ENCODE results near the gene CAMK2A. TPM values are rescaled to one million over a fixed set of nuclear protein-coding genes. Genes with fewer than 3 reads are reported as not detected.

The CAMK2A gene
- total and polyA plus RNA-seq, 4 donors: 0.31 to 2.7 (median 1.0) TPM

DNA sequence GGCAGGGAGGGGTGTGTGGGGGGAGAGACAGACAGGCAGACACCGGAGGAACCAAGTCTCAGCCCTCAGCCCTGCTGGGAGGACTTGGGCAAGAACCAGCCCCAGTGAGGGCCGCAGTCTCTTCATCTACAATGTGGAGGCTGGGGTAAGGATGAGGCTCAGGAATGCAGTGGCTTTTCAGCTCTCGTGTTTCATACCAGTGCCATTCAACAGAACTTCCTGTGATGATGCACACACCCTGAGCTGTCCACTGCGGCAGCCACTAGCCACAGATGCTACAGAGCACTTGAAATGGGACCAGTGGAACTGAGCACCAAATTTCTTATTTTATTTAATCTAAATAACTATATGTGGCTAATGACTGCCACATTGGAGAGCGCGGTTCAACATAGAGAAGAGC is 10.7 kb downstream of the CAMK2A start:
- ATAC-seq (ENCODE audit: insufficient read depth, low FRiP score) (no peak), DNase-seq (peak in 1 of 3 donors; percentile 35)
- Histone ChIP-seq H3K36me3 (ENCODE audit: control insufficient read depth in 4 of 4, insufficient read depth in 4 of 4, low read length in 4 of 4) (no peaks in the 10 kb centered on the region), H3K9ac (ENCODE audit: insufficient read depth in 1 of 2, low read length in 2 of 2) (no peak overlapping the region), H3K4me3 (no peak overlapping the region), H3K27me3 (ENCODE audit: control insufficient read depth in 3 of 3, insufficient read depth in 3 of 3, low read length in 2 of 3) (no peaks in the 10 kb centered on the region), H3K9me3 (ENCODE audit: control insufficient read depth in 4 of 4, insufficient read depth in 3 of 4, low read length in 3 of 4) (no peaks in the 10 kb centered on the region), H3K27ac (ENCODE audit: low read depth in 1 of 2, low read length in 1 of 2) (no peak overlapping the region), H3K4me1 (ENCODE audit: control insufficient read depth in 5 of 5, insufficient read depth in 5 of 5, low read length in 5 of 5) (peaks cover 0 to 31% (median 15%) of the 10 kb centered on the region in 5 donors)
- TF ChIP-seq, protein P1, sequence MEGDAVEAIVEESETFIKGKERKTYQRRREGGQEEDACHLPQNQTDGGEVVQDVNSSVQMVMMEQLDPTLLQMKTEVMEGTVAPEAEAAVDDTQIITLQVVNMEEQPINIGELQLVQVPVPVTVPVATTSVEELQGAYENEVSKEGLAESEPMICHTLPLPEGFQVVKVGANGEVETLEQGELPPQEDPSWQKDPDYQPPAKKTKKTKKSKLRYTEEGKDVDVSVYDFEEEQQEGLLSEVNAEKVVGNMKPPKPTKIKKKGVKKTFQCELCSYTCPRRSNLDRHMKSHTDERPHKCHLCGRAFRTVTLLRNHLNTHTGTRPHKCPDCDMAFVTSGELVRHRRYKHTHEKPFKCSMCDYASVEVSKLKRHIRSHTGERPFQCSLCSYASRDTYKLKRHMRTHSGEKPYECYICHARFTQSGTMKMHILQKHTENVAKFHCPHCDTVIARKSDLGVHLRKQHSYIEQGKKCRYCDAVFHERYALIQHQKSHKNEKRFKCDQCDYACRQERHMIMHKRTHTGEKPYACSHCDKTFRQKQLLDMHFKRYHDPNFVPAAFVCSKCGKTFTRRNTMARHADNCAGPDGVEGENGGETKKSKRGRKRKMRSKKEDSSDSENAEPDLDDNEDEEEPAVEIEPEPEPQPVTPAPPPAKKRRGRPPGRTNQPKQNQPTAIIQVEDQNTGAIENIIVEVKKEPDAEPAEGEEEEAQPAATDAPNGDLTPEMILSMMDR (IDR thresholded peaks at IDR 0.05; ENCODE audit: control extremely low read depth, extremely low read depth): no peak
- WGBS, 2 donors: 82 to 84% methylated on average over 6 of the region's 6 CpGs

DNA sequence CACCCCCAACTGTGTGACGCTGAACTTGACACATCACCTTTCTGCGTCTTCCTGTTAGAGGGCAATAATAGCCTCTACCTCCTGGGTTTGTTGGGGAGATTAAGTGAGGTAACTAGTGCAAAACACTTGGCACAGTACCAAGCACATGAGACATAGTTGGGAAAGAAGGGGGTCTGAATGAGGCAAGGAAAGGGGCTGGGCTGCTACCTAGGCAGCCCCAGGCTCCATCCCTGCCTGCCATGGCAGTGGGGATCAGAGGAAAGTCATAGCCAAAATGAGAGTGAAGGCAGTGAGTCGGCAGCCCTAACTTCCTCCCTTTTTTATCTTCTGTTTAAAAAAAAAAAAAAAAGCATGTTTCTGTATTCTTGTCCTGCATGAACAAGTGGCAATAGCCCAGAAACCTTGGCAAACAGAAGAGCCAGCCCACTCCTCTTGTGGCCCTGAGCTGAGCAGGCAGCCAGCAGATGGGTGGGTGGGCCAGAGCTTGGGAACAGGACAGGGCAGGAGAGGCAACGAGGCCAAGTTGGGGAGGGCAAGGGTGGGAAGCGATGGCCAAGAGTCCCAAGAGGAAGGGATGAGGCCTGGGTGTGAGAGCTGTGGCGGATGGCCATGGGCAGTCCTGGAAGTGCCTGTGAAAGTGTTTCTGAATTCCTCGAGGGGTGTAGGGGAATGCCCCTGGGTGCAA is 11.4 kb downstream of the CAMK2A start:
- Histone ChIP-seq H3K9ac (ENCODE audit: insufficient read depth in 1 of 2, low read length in 2 of 2) (no peak overlapping the region), H3K27me3 (ENCODE audit: control insufficient read depth in 3 of 3, insufficient read depth in 3 of 3, low read length in 2 of 3) (no peaks in the 10 kb centered on the region), H3K4me1 (ENCODE audit: control insufficient read depth in 5 of 5, insufficient read depth in 5 of 5, low read length in 5 of 5) (peaks cover 0 to 31% (median 15%) of the 10 kb centered on the region in 5 donors), H3K9me3 (ENCODE audit: control insufficient read depth in 4 of 4, insufficient read depth in 3 of 4, low read length in 3 of 4) (no peaks in the 10 kb centered on the region), H3K4me3 (no peak overlapping the region), H3K36me3 (ENCODE audit: control insufficient read depth in 4 of 4, insufficient read depth in 4 of 4, low read length in 4 of 4) (no peaks in the 10 kb centered on the region), H3K27ac (ENCODE audit: low read depth in 1 of 2, low read length in 1 of 2) (no peak overlapping the region)
- 59 to 73% methylated on average over 7 of the region's 7 CpGs for WGBS, 2 donors
- TF ChIP-seq, protein P1 (IDR thresholded peaks at IDR 0.05; ENCODE audit: control extremely low read depth, extremely low read depth): no peak
- peak in 2 of 3 donors; percentile 28 to 42 for DNase-seq
- no peak for ATAC-seq (ENCODE audit: insufficient read depth, low FRiP score)

DNA sequence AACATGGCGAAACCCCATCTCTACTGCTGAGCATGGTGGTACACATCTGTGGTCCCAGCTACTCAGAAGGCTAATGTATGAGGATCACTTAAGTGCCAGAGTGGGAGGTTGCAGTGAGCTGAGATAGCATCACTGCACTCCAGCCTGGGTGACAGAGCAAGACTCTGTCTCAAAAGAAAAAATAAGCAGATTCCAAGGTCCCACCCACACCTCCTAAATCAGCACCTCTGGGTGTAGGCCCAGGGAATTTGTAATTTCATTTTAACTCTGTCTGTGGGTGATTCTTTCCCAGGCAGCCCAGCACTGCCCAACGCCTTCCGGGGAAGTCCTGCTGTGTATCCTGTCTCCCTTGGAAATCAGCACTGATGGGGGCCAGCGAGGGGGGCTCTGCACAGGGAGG is 12.5 kb downstream of the CAMK2A start:
- H3K4me3 ChIP-seq: no peak overlapping the region
- no peak for DNase-seq
- TF ChIP-seq, protein P1 (IDR thresholded peaks at IDR 0.05; ENCODE audit: control extremely low read depth, extremely low read depth): no peak
- no peaks in the 10 kb centered on the region for H3K9me3 ChIP-seq (ENCODE audit: control insufficient read depth in 4 of 4, insufficient read depth in 3 of 4, low read length in 3 of 4)
- H3K27ac ChIP-seq (ENCODE audit: low read depth in 1 of 2, low read length in 1 of 2): no peak overlapping the region
- 83 to 88% methylated on average over 4 of the region's 4 CpGs for WGBS, 2 donors
- ATAC-seq (ENCODE audit: insufficient read depth, low FRiP score): no peak
- H3K27me3 ChIP-seq (ENCODE audit: control insufficient read depth in 3 of 3, insufficient read depth in 3 of 3, low read length in 2 of 3): no peaks in the 10 kb centered on the region
- H3K4me1 ChIP-seq (ENCODE audit: control insufficient read depth in 5 of 5, insufficient read depth in 5 of 5, low read length in 5 of 5): peaks cover 0 to 31% (median 15%) of the 10 kb centered on the region in 5 donors
- H3K36me3 ChIP-seq (ENCODE audit: control insufficient read depth in 4 of 4, insufficient read depth in 4 of 4, low read length in 4 of 4): no peaks in the 10 kb centered on the region
- no peak overlapping the region for H3K9ac ChIP-seq (ENCODE audit: insufficient read depth in 1 of 2, low read length in 2 of 2)
